Heart left ventricle (tissue), 13 donors: ENCODE measurements around the gene EIF2S2.

Experiments used
- POLR2A ChIP-seq, 2 donors: fragments of 450-650 bp; IDR thresholded peaks; one replicate each; pipeline ENCODE4 v1.6.1; 2017; ENCODE audit warnings: antibody characterized with exemption in 2 of 2, mild to moderate bottlenecking in 2 of 2, moderate library complexity in 2 of 2
- TF ChIP-seq, protein P1 (sequence below), 12 donors: fragments of 200-600 bp; sonication (generic) in 4 of 12; IDR thresholded peaks; one replicate each; pipeline versions ENCODE4 v1.5.0 to v1.8.0; 2018 to 2022; ENCODE audit warnings: antibody characterized with exemption in 12 of 12, mild to moderate bottlenecking in 5 of 12
- donor health status: ischemic (EF 13 %, LVEDD 7.1; RV severe dilation, severe dysfunction).
- donor health status: DM: no; HTN: yes; CAD: no.
- donor health status: DM: no; HTN: no; CAD: no.
- donor health status: ischemic (EF 25% LVEDD 6.9; RV normal size, moderate dysfunction).
- donor health status: ischemic (EF 25% LVEDD 5.7; RV mildly dilated, moderate dysfunction).
- donor health status: ischemic (EF 35%, LVEDD 5.7; RV mildly dilated, moderate dysfunction).
- donor health status: nonischemic (EF 11% LVEDD 7.7; RV severe dilation, severe dysfunction).
- donor health status: DM: yes; HTN: yes; CAD: no.
- donor health status: PGD.
- donor health status: ischemic (EF 29% LVEDD 5.4; RV normal size, mild dysfunction).
- donor health status: nonischemic (EF 23%, LVEDD 6.1; RV moderate dilation, normal function).

DNA sequence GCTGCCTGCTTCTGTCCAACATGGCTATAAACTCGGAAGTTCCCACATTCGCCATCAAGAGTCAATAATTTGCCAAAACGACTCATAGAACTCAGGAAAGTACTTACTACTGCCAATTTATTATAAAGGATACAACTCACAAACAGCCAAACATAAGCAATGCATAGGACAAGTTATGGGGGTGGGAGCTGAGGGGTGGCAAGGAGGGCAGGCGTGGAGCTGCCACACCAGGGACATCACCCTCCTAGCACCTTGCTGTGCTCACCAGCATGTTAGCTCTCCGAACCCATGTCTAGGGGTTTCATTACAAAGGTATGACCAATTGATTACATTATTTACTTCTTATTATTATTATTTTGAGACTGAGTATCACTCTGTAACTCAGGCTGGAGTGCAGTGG lies 12.4 kb downstream of the EIF2S2 start:
- TF ChIP-seq, protein P1, sequence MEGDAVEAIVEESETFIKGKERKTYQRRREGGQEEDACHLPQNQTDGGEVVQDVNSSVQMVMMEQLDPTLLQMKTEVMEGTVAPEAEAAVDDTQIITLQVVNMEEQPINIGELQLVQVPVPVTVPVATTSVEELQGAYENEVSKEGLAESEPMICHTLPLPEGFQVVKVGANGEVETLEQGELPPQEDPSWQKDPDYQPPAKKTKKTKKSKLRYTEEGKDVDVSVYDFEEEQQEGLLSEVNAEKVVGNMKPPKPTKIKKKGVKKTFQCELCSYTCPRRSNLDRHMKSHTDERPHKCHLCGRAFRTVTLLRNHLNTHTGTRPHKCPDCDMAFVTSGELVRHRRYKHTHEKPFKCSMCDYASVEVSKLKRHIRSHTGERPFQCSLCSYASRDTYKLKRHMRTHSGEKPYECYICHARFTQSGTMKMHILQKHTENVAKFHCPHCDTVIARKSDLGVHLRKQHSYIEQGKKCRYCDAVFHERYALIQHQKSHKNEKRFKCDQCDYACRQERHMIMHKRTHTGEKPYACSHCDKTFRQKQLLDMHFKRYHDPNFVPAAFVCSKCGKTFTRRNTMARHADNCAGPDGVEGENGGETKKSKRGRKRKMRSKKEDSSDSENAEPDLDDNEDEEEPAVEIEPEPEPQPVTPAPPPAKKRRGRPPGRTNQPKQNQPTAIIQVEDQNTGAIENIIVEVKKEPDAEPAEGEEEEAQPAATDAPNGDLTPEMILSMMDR (IDR thresholded peaks at IDR 0.05), result no peak
- TF ChIP-seq POLR2A (IDR thresholded peaks at IDR 0.05), result no peak
